Amygdala (tissue), 56 donors: ENCODE data around the gene JAML.

ENCODE experiments used
- DNase-seq, 56 donors: peaks; one replicate each; lab custom pipeline; 2025; lab: John Stamatoyannopoulos, UW

The JAML gene, protein sequence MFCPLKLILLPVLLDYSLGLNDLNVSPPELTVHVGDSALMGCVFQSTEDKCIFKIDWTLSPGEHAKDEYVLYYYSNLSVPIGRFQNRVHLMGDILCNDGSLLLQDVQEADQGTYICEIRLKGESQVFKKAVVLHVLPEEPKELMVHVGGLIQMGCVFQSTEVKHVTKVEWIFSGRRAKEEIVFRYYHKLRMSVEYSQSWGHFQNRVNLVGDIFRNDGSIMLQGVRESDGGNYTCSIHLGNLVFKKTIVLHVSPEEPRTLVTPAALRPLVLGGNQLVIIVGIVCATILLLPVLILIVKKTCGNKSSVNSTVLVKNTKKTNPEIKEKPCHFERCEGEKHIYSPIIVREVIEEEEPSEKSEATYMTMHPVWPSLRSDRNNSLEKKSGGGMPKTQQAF

DNA sequence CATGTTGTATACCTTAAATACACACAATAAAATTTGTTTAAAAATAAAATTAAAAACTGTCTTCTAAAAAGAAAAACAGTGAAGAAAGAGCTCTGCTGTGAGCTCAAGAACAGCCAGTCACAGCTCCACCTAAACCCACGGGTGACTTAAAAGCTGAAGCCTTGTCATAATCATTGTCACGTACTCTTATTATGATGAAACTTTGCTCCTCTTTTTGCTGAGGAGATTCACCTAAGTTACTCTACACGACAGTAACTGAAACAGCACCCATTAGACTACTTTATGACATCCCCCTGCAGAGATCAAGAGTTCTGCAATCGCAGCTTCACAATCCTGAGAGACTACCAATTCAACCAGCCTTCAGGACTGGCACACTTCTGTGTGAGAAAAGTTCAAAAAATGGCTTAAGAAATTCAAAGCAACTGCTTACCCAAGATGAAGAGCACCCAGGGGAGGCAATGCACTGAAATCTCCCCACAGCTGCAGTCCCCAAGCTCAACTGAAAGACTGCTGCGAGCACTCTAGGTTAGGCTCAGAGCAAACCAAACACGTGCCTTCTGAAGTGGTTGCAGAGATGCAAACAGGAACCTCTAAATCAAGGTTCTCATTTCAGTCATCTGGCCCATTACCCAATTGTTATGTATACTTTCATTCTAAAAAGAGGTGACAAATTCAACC lies at the start of gene JAML:
TSS of gene JAML (minus strand) at position 501 of the 678 bp plus-strand sequence. CDS start 10,145 bp downstream, outside the sequence.
- DNase-seq: no peak

GRCh38 chr11:118274186-118274585 lies 49.4 kb upstream of the JAML start:
- DNase-seq: no peak

DNA sequence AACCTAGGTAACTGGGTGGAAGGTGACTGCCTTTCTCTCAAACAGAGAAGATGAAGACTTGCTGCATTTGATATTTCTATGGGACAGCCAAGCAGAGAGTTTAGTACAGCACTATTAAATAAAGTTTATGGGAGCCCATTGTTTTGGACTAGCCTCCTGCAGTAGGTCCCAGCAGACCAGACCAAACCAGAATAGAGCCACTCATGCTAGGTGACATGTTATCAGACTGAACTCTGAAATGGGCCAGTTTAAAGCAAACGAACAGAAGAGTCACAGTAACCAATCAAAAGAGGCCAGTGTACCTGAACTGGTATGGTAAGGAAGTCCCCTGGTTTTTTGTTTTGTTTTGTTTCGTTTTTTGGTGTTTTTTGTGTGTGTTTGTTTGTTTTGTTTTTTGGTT lies 47.2 kb upstream of the JAML start:
- DNase-seq: no peak

- no peak for DNase-seq
Observed at GRCh38 chr11:118267486-118267885, 42.7 kb upstream of the JAML start.

- DNase-seq: no peak
Observed at GRCh38 chr11:118265954-118266353, 41.1 kb upstream of the JAML start.

DNA sequence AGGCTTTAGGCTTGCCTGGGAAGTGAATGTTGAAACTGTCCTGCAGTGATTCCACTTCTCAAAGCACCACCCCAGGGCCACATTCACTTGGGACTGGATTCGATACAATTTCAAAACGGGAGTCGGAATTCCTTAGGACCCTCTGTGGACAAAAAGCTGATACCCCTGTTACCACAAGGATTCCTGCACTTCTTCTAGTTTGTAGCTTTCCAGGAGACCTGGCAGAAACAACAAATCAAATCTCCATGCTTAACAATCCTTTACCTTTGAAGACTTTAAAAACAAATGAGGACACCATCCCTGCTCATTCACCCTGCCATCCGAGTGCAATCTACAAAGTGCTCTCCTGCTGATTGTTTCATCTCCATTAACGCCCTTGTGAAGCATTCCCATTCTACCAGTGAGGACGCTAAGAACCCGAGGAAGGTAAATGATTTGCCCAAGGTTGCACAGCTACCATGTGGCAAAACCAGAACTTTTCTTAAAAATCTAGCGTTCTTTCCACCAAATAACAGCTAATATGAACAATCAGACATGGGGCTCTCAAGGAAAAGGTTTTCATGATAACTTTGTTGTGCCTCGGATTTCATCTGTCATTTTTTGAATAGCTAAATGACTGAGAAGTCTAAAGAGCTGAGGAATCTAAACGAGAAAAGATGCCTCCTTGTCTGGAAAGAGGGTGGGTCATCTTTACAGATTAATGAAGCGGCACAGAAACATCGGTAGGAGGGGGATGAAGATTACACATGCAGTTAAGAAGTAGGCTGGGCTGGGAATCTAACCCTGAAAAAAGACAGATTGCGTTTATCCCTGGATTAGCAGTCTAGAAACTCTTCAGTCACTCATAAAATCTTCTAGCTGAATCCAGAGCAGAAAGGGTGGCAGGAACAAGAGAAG lies 40.0 kb upstream of the JAML start:
- no peak for DNase-seq

DNA sequence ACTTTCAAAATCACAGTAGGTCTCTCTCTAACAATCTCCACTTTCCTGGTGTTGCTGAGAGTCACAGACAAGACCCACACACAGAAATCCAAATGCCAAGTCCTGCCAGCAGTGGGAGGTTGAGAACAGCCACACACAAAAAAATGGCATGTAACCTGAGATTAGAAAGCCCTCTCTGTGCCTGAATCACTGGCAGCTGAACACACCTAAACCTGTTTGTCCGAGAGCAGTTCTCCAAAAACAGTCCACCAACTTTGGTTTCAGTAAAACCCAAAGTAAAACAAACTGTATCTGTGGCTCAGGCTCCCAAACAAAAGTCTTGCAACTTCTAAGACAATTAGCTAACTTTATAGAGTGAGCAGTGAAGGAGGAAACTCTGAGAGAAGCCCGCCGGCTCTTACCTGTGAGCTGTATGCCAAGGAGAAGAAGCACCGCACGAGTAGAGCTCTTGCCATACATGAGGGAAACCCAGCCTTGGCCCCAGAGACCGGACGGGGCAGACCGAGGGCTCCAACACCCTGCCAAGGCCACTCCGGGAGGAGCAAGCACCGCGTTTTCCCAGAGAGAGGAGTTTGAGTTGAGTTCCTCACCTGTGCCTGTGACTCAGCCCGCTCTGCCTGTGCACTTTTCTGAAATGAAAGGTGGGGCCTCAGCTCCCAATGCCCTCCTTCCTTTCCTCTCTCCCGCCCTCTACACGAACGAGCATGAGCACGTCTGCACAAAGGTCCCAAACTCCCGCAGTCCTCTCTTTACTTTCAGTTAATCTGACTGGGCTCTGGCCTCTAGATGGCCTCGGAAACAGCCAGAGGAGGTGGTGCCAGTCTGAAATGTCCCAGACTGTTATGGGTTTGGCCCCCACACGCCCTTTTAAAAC lies 39.1 kb upstream of the JAML start, which contains the start of gene MPZL2:
TSS of gene MPZL2 (minus strand) at position 603 of the 874 bp plus-strand sequence. CDS start at position 459, 144 bp downstream.
- no peak for DNase-seq

DNA sequence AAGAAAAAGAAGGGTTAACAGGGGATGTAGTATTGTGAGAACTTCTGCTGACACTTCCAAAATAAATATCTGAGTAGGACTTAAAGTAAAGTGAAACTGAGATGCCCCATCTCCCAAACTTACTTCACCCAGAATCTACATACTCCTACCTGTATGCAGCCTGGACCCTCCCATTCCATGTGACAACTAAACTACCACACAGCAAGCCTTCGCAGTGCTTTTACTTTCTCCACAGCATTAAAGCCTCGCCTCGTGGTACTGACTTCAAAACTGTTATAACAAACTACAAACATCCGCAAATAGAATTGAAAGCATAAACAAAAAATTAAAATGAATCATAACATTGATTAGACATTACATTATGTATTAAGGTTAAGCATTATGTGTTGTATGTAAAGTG lies 38.3 kb upstream of the JAML start:
- DNase-seq: no peak

DNA sequence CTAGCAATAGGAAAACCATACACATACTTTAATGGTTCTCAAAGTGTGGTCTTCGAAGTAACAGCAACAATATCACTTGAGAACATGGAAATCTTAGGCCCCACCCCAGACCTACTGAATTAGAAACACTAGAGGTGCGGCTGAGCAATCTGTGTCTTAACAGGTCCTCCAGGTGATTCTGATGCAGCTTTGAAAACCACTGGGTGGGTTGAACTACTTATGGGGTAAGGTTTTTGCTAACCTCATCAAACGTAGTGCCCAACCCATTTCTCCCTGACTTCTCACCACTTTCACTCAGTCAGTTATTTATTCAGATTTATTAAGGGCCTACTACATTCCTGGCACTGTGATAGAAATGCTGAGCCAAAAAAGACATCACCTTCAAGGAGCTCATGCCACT lies 35.5 kb upstream of the JAML start:
- no peak for DNase-seq

- no peak for DNase-seq
Observed at GRCh38 chr11:118259138-118259537, 34.3 kb upstream of the JAML start.

- no peak for DNase-seq
Observed at GRCh38 chr11:118258410-118258809, 33.6 kb upstream of the JAML start.

GRCh38 chr11:118252688-118253087 lies 27.9 kb upstream of the JAML start:
- DNase-seq: no peak

DNA sequence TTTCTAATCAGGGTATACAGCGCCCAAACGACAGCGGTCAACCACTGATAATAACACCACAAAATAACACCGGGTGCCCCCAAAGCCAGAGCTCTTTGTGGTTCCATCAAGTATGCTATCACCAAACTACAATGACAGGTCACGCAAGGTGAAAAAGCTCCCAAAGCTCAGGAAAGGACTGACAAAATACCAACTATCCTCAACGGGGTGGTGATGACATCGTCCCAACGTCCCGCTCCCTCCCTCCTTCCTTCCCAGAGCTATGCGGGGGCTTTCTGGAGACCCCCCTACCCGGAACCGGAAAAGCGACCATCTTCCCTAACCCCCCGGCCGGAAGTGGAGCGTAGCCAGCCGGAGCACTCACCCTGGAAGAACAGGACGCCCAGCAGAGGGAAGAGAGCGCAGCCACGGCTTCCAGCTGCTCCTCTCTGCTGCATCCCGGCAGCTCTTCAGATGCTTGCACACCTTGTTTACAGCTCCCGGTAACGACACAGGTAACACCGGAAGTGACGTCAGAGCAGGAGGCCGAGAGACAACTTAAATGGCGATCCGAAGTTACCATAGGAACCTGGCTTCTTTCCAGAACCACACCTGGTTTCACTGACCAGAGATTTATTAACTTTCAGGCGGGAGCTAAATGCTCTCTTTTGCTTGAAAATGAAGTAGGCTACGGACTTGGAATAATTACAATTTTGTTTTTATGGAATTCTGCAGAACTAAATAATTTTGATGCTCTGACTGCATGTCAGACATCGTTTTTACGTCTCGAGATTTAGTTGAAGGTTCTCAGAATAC lies 27.2 kb upstream of the JAML start, which contains the start of gene MPZL3:
TSS of gene MPZL3 (minus strand) at position 508 of the 795 bp plus-strand sequence. CDS start at position 437, 71 bp downstream.
- DNase-seq: peak in 51 of 56 donors; percentile 3 to 81 (median 42)

- DNase-seq: no peak
Observed at GRCh38 chr11:118247041-118247440, 22.2 kb upstream of the JAML start.

- no peak for DNase-seq
Observed at GRCh38 chr11:118245936-118246562, 21.2 kb upstream of the JAML start.

DNA sequence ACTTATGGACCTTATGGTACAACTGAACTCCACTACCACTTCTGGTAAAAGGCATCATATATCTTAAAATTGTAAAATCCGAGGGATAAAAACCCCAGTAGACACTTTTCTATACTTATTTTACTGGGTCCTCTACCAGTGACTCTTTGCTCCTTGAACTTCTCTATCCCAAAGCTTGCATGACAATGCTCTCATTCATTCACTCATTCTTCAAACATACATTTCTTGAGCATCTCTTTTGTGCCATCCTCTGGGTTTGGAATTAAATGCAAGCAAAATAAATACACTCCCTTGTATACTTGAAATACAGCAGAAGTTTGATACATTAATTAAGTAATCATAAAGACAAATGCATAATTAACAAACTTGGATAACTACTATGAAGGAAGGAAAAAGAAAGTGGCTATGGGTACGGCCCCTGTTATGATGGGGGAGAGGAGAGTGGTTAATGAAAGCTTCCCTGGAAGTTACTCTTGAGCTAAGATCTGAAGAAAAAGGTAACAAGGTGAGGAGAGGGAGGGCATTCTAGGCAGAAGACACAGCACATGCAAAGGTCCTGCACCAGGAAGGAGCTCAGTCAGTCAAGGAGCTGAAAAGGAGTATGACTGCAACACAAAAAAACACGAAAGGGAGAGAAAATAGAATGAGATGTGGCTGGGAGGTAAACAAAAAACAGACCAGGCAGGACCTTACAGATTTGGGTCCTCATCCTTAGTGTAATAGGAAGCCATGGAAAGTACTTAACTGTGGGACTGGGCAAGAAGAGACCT lies 19.4 kb upstream of the JAML start:
- DNase-seq: no peak

GRCh38 chr11:118243161-118243560 lies 18.4 kb upstream of the JAML start:
- no peak for DNase-seq

DNA sequence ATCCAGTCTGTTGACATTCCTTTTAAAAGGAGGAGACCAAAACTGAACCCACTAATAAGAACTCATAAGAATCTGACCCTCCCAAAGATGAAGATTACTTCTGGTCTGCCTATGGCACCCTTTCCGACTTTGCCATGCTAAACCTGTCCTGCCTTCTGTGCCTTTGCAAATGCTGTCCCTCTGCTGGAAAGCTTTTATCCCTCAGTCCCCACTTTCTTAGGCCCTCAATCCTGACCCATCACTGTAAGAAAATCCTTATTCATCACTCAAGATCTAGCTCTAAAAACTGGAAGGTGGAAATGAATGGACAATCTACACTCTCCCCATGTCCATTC lies 16.9 kb upstream of the JAML start:
- no peak for DNase-seq
